WTC11 (cell line): ENCODE results near the gene TOP2B.

ENCODE experiments used
- ATF2 ChIP-seq: sonication (generic); formaldehyde crosslinking; IDR thresholded peaks from 2 replicates; pipeline ENCODE4 v1.8.1; 2022; ENCODE audit warnings: low read depth, missing genetic modification reagents, borderline replicate concordance
- HMGA2 ChIP-seq: fragments of 250-450 bp; sonication (Bioruptor Pico); IDR thresholded peaks from 2 replicates; pipeline ENCODE4 v1.4.0; 2021; ENCODE audit warnings: mild to moderate bottlenecking, moderate library complexity

GRCh38 chr3:25568525-25569078 lies 96.1 kb downstream of the TOP2B start:
- no peak for TF ChIP-seq ATF2 (CRISPR knock-in tag)
- no peak for TF ChIP-seq HMGA2 (CRISPR knock-in tag)
